ENCODE data around the gene LOXL3. TPM values are rescaled to one million over a fixed set of nuclear protein-coding genes. Genes with fewer than 3 reads are reported as not detected.
"Not testable (repeated sequence)": the region's sequence is repeated elsewhere in the genome, so short reads cannot be mapped to it uniquely, and the experiment has no call there.

LOXL3 gene
- total and polyA plus RNA-seq, 12 donors, result 3.6 to 26.4 (median 12.5) TPM

GRCh38 chr2:74562126-74562775, 8.5 kb upstream of the LOXL3 start:
- 76 to 81% (median 77%) methylated on average over 6 to 7 of the region's 7 CpGs for WGBS, 4 donors
- Histone ChIP-seq H3K27ac (no peak overlapping the region), H3K36me3 (replicated peaks in 1 of 2) (no peaks in the 10 kb centered on the region), H3K9me3 (replicated peaks in 1 of 3) (no peaks in the 10 kb centered on the region), H3K27me3 (no peaks in the 10 kb centered on the region), H3K4me3 (no peak overlapping the region), H3K4me1 (replicated peaks in 1 of 2) (no peaks in the 10 kb centered on the region)
- no peak for TF ChIP-seq POLR2A (IDR thresholded peaks at IDR 0.05)
- DNase-seq, result no peak
- intact Hi-C loops (cut with DNase I), result no loop called here

DNA sequence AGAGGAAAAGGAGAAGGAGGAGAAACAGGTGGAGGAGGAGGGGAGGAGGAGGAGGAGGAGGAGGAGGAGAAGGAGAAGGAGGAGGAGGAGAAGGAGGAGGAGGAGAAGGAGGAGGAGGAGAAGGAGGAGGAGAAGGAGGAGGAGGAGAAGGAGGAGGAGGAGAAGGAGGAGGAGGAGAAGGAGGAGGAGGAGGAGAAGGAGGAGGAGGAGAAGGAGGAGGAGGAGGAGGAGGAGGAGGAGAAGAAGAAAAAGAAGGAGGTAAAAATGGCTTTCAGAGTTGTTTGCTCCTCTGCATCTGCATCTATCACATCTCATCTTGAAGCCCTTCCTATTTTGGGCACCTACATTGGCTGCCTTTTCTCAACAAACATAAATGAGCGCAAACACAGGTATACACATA, 7.3 kb upstream of the LOXL3 start:
- H3K27ac ChIP-seq; intact Hi-C loops (cut with DNase I); H3K27me3 ChIP-seq; H3K4me3 ChIP-seq; H3K4me1 ChIP-seq (replicated peaks in 1 of 2); DNase-seq; H3K36me3 ChIP-seq (replicated peaks in 1 of 2); H3K9me3 ChIP-seq (replicated peaks in 1 of 3): not testable (repeated sequence)
- WGBS, 4 donors, result 88 to 100% (median 92%) methylated on average over 1 of the region's 1 CpG

DNA sequence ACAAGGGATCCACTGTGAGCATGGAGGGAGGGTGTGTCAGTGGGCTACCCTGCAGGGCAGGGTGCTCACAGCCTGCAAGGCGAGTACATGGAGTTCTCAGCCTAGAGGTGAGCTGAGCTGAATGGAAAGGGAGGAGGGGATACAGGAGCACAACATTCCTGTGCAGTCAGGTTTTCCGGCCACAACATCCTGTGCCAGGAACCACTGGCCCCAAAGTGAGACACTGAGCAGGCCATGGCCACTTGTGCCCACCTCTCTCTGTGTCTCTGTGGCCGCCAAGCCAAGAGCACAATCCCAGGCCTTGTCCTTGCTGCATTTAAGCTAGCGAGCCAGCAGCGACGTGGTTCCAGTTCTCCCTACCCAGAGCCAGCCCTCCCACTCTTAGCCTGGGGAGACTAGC, 6.8 kb upstream of the LOXL3 start:
- no peak for TF ChIP-seq POLR2A (IDR thresholded peaks at IDR 0.05)
- TF ChIP-seq, protein P1, sequence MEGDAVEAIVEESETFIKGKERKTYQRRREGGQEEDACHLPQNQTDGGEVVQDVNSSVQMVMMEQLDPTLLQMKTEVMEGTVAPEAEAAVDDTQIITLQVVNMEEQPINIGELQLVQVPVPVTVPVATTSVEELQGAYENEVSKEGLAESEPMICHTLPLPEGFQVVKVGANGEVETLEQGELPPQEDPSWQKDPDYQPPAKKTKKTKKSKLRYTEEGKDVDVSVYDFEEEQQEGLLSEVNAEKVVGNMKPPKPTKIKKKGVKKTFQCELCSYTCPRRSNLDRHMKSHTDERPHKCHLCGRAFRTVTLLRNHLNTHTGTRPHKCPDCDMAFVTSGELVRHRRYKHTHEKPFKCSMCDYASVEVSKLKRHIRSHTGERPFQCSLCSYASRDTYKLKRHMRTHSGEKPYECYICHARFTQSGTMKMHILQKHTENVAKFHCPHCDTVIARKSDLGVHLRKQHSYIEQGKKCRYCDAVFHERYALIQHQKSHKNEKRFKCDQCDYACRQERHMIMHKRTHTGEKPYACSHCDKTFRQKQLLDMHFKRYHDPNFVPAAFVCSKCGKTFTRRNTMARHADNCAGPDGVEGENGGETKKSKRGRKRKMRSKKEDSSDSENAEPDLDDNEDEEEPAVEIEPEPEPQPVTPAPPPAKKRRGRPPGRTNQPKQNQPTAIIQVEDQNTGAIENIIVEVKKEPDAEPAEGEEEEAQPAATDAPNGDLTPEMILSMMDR (IDR thresholded peaks at IDR 0.05), result no peak
- H3K36me3 ChIP-seq (replicated peaks in 1 of 2), result no peaks in the 10 kb centered on the region
- DNase-seq, result no peak
- H3K4me1 ChIP-seq (replicated peaks in 1 of 2), result no peaks in the 10 kb centered on the region
- no peaks in the 10 kb centered on the region for H3K9me3 ChIP-seq (replicated peaks in 1 of 3)
- H3K27me3 ChIP-seq, result no peaks in the 10 kb centered on the region
- H3K4me3 ChIP-seq, result no peak overlapping the region
- H3K27ac ChIP-seq, result no peak overlapping the region
- 44 to 73% (median 60%) methylated on average over 5 to 6 of the region's 6 CpGs for WGBS, 4 donors
- intact Hi-C loops (cut with DNase I), result no loop called here

DNA sequence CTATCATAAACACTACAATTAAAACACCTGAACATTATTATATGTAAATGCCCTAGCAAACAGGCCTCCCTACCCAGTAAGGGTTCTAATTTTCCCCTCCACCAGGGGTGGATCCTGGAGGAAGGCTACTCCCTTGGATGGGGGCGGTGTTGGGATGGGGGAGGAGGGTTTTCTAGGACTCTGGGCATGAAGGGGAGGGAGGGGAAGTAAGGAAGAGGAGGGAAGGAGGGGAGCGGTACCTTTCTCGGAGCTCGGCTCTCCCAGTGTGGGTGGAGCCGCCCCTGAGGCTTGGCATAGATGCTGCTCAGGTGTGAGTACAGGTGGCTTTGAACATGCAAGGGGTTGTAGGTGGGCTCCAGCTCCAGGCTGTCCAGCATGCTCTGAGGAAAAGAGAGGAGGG, 6.2 kb upstream of the LOXL3 start:
- TF ChIP-seq, protein P1 (IDR thresholded peaks at IDR 0.05), result no peak
- TF ChIP-seq POLR2A (IDR thresholded peaks at IDR 0.05), result no peak
- Histone ChIP-seq H3K4me1 (replicated peaks in 1 of 2) (peaks cover 0 to 6% of the 10 kb centered on the region in 2 donors), H3K9me3 (replicated peaks in 1 of 3) (no peaks in the 10 kb centered on the region), H3K27ac (no peak overlapping the region), H3K4me3 (no peak overlapping the region), H3K27me3 (no peaks in the 10 kb centered on the region), H3K36me3 (replicated peaks in 1 of 2) (no peaks in the 10 kb centered on the region)
- intact Hi-C loops (cut with DNase I), result no loop called here
- 47 to 64% (median 57%) methylated on average over 5 of the region's 5 CpGs for WGBS, 4 donors
- no peak for DNase-seq

DNA sequence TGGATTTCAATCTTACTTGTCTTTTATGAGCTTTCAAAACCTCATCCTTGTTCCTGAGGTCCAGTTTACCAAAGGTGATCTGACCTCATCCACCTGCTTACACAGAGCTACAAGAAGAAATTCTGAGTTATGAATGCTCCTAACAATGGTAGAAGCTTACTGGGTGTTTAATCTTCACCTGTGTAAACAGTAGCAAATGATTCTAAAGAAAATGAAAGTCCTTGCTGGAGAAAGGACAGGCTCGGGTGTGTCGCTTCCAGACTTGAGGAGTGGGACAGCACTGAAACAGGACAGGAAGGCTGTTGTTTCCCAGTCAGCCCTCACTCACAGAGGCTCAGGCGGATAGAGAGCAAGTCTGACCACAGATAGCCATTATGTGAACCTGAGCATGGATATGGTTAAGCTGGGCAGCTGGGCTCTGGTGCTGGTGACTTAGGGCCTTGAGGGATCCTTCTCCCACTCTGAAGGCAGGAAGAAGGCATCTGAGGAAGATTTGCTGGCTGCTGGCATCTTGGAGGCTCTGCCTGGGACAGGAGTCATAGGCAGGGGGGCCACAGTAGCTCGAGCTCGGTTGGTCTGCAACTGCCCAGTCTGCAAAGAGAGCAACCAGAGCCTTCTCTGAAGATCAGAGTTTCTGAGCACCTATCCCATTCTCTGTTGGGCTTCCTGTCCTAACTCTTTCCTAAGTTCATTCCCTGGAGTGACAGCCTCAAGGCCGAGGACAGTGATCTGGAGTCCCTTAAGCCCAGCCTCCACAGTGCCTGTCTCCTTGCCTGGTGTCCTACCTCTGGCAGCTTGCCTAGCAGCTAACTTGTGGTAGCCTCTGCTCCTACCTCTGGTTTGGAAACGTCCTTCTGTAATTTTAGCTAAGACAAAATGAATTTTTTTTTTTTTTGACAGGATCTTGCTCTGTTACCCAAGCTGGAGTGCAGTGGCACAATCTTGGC, 4.8 kb upstream of the LOXL3 start:
- TF ChIP-seq, protein P1 (IDR thresholded peaks at IDR 0.05), result no peak
- TF ChIP-seq POLR2A (IDR thresholded peaks at IDR 0.05), result no peak
- H3K4me1 ChIP-seq (replicated peaks in 1 of 2), result peaks cover 0 to 8% of the 10 kb centered on the region in 2 donors
- DNase-seq, result peak in 3 of 7 donors; percentile 33 to 66 (median 62)
- no peak overlapping the region for H3K27ac ChIP-seq
- intact Hi-C loops (cut with DNase I), result no loop called here
- H3K27me3 ChIP-seq, result no peaks in the 10 kb centered on the region
- H3K4me3 ChIP-seq, result no peak overlapping the region
- no peaks in the 10 kb centered on the region for H3K36me3 ChIP-seq (replicated peaks in 1 of 2)
- H3K9me3 ChIP-seq (replicated peaks in 1 of 3), result no peaks in the 10 kb centered on the region
- 60 to 68% (median 66%) methylated on average over 4 to 7 of the region's 7 CpGs for WGBS, 4 donors

Measured in adrenal gland (tissue), 12 donors.